ENCODE results near the gene SLC1A4.
"Not testable (repeated sequence)": the region's sequence is repeated elsewhere in the genome, so short reads cannot be mapped to it uniquely, and the experiment has no call there.

Gene SLC1A4

DNA sequence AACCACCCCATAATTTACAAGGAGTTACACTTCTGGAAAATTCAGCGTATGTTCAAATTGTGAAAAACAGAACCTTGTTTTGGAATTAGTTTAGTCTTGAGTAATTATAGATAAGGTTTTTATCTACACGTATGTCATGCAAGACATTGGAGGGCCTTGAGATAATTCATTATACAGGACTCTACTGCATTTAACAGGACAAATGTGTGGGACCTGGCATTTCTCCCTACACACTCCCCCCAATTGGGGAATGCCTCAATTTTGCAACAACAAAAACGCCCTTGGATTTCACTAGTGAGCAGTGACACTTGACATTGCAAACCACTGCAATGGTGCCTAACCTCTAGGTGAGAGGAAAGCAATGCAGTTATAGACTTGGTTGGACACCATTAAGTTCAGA is 11.4 kb downstream of the SLC1A4 start:
- no peak overlapping the region for H3K4me3 ChIP-seq (ENCODE audit: low read depth, low read length)
- no peak for DNase-seq (ENCODE audit: low read depth)
- TF ChIP-seq, protein P1, sequence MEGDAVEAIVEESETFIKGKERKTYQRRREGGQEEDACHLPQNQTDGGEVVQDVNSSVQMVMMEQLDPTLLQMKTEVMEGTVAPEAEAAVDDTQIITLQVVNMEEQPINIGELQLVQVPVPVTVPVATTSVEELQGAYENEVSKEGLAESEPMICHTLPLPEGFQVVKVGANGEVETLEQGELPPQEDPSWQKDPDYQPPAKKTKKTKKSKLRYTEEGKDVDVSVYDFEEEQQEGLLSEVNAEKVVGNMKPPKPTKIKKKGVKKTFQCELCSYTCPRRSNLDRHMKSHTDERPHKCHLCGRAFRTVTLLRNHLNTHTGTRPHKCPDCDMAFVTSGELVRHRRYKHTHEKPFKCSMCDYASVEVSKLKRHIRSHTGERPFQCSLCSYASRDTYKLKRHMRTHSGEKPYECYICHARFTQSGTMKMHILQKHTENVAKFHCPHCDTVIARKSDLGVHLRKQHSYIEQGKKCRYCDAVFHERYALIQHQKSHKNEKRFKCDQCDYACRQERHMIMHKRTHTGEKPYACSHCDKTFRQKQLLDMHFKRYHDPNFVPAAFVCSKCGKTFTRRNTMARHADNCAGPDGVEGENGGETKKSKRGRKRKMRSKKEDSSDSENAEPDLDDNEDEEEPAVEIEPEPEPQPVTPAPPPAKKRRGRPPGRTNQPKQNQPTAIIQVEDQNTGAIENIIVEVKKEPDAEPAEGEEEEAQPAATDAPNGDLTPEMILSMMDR (IDR thresholded peaks at IDR 0.05; ENCODE audit: low read depth, low read length, missing control alignments): no peak

DNA sequence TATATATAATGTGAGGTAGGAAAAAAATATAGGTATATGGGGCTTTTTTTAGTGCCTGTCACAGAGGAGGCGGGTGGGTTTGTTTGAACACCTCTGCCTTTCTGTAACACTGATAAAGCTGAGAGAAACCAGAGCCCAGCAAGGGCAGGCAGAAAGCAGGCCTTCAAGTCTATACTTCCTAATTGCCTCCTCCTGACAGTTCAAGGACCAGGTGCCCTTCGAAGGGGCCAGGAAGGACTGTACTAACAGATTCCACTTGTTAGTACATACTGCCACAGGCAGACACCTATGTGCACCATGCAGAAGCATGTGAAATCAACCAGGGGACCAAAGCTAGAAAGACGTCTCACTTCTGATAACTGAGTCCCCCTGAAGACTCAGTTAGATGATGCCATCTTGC is 13.8 kb downstream of the SLC1A4 start:
- TF ChIP-seq, protein P1 (IDR thresholded peaks at IDR 0.05; ENCODE audit: low read depth, low read length, missing control alignments): no peak
- no peak overlapping the region for H3K4me3 ChIP-seq (ENCODE audit: low read depth, low read length)
- no peak for DNase-seq (ENCODE audit: low read depth)

DNA sequence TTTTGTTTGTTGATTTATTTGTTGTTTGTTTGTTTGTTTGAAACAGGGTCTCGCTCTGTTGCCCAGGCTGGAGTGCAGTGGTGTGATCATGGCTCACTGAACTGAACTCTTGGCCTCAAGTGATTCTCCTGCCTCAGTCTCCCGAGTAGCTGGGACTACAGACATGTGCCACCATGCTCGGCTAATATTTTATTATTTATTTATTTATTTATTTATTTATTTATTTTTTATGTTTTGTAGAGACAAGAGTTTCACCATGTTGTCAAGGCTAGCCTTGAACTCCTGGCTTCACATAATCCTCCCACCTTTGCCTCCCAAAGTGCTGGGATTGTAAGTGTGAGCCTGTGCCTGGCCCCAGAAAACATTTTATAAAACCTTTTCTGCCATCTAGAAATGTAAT is 15.0 kb downstream of the SLC1A4 start:
- not testable (repeated sequence) for DNase-seq (ENCODE audit: low read depth); H3K4me3 ChIP-seq (ENCODE audit: low read depth, low read length)

DNA sequence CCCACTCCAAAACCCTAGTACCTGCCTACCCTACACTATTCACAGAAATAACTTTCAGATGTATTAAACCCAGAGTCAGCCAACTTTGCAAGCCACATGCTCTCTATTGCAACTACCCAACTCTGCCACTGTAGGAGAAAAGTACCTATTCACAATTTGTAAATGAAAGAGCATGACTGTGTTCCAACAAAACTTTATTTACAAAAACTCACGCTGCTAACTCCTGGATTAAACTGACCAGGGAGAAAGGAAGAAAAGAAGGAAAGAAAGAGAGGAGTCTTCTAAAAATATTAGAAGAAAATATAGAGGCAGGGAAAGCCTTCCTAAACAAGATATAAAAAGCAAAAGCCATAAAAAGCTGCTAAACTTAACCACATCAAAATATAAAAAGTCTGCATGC is 24.6 kb downstream of the SLC1A4 start:
- TF ChIP-seq, protein P1 (IDR thresholded peaks at IDR 0.05; ENCODE audit: low read depth, low read length, missing control alignments): no peak
- H3K4me3 ChIP-seq (ENCODE audit: low read depth, low read length): no peak overlapping the region
- no peak for DNase-seq (ENCODE audit: low read depth)

DNA sequence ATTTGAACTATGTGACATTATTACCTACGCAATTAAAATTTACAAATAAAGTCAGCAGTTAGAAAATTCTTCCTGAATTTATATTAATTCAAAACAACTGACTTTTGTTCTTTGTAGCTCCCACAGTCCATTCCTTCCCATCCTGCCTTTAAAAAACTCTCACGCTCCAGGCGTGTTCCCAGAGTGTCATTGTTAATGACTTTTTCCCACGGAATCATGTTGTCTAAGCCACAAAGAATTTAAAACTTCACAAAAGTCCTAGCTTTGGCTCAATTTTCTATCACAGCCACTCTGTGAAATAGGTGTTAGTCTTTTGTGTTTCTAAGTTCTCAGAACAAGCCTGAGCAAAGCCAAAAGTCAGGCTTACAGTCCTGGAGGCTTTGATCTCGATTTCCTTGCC is 26.5 kb downstream of the SLC1A4 start:
- no peak for DNase-seq (ENCODE audit: low read depth)
- no peak overlapping the region for H3K4me3 ChIP-seq (ENCODE audit: low read depth, low read length)
- TF ChIP-seq, protein P1 (IDR thresholded peaks at IDR 0.05; ENCODE audit: low read depth, low read length, missing control alignments): no peak

DNA sequence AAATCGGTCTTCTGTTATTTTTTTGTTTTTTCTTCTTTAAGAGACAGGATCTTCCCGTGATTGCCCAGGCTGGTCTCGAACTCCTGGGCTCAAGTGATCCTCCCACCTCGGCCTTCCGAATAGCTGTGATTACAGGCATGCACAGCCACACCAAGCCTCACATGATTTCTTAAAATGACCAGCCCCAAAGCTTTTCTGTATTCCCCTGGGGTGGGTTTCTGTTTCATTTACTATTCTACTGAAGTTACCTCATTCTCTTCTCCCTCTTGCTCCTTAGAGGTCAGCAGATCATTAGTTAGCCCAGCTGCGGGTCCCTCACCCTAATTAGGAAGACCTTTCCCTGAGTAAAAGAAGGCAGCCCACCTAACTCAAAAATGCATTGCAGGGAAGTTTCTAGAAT is 27.6 kb downstream of the SLC1A4 start:
- TF ChIP-seq, protein P1 (IDR thresholded peaks at IDR 0.05; ENCODE audit: low read depth, low read length, missing control alignments): no peak
- H3K4me3 ChIP-seq (ENCODE audit: low read depth, low read length): no peak overlapping the region
- DNase-seq (ENCODE audit: low read depth): no peak

DNA sequence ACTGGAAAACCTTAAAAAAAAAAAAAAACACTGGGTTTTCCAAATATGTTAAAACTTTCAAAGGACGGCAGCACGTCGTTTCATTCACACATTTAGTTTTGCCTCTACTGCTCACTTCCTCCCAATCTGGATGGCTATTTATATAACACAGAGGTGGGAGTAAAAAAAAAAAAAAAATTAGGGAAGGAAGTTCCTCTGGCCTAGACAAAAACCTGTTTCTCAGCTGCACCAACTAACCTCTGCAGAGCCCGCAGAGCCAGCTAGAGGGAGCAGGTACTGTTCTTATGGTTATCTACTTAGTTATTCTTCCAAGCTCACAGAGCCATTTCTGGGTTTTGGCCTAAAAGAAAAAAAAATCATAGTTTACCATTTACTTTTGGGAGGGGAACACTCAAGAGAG is 28.1 kb downstream of the SLC1A4 start:
- H3K4me3 ChIP-seq (ENCODE audit: low read depth, low read length): no peak overlapping the region
- DNase-seq (ENCODE audit: low read depth): no peak
- TF ChIP-seq, protein P1 (IDR thresholded peaks at IDR 0.05; ENCODE audit: low read depth, low read length, missing control alignments): peak; percentile 37

DNA sequence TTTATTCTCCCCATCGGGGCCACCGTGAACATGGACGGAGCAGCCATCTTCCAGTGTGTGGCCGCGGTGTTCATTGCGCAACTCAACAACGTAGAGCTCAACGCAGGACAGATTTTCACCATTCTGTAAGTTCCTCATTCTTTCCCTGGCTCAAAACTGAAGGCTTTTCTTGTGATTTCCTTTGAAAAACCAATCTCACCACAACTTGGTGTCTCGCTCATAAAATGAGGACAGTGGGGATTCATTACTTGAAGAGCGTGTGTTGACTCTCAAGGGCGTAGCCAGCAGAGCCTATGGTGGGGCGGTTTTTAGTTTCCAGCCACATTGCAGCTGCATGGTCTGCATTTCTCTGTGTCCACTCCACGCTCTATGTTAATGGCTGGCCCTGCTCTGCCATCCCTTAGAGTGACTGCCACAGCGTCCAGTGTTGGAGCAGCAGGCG is 29.0 kb downstream of the SLC1A4 start:
- TF ChIP-seq, protein P1 (IDR thresholded peaks at IDR 0.05; ENCODE audit: low read depth, low read length, missing control alignments): no peak
- no peak for DNase-seq (ENCODE audit: low read depth)
- no peak overlapping the region for H3K4me3 ChIP-seq (ENCODE audit: low read depth, low read length)
